Endodermal cell (in vitro differentiated cells): Measurements from ENCODE around the gene NCOA5. TPM values are rescaled to one million over a fixed set of nuclear protein-coding genes. Genes with fewer than 3 reads are reported as not detected.

Experiments
- DNase-seq: peaks from one replicate; pipeline ENCODE4 v3.0.0-alpha.2; 2017
- H3K27ac ChIP-seq: 2 replicates; pipeline ENCODE4 v1.5.1; 2013; ENCODE audit warnings: mild to moderate bottlenecking, low read depth, low read length, moderate library complexity
- H3K27me3 ChIP-seq: 2 replicates; pipeline ENCODE4 v1.6.1; 2013; ENCODE audit warnings: mild to moderate bottlenecking, low read length, moderate library complexity; ENCODE audit not compliant: insufficient read depth, control insufficient read depth, poor library complexity, severe bottlenecking
- H3K36me3 ChIP-seq: 2 replicates; pipeline ENCODE4 v1.7.0; 2013; ENCODE audit warnings: mild to moderate bottlenecking, low read length, moderate library complexity; ENCODE audit not compliant: control insufficient read depth, insufficient read depth
- H3K4me1 ChIP-seq: one replicate; pipeline ENCODE4 v1.7.0; 2013; ENCODE audit warnings: low read length; ENCODE audit not compliant: control insufficient read depth, insufficient read depth
- H3K4me3 ChIP-seq: 2 replicates; pipeline ENCODE4 v1.5.1; 2013; ENCODE audit warnings: mild to moderate bottlenecking, low read length, moderate library complexity
- H3K9ac ChIP-seq: 2 replicates; pipeline ENCODE4 v1.6.1; 2013; ENCODE audit warnings: mild to moderate bottlenecking, low read length, moderate library complexity; ENCODE audit not compliant: poor library complexity, severe bottlenecking; ENCODE audit errors: extremely low read depth
- H3K9me3 ChIP-seq: 2 replicates; pipeline ENCODE4 v1.6.1; 2013; ENCODE audit warnings: mild to moderate bottlenecking, low read length, moderate library complexity; ENCODE audit not compliant: control insufficient read depth
- H3K27ac Mint-ChIP-seq: 2 replicates; pipeline ENCODE4 v1.8.0; 2020; ENCODE audit warnings: mixed read lengths
- H3K27me3 Mint-ChIP-seq: 2 replicates; pipeline ENCODE4 v1.8.0; 2021; ENCODE audit warnings: mild to moderate bottlenecking, mixed read lengths; ENCODE audit not compliant: insufficient read depth
- H3K36me3 Mint-ChIP-seq: 2 replicates; pipeline ENCODE4 v1.8.0; 2020; ENCODE audit warnings: low read depth, mixed read lengths
- H3K4me1 Mint-ChIP-seq: 2 replicates; pipeline ENCODE4 v1.8.0; 2020; ENCODE audit warnings: mixed read lengths
- H3K4me3 Mint-ChIP-seq: 2 replicates; pipeline ENCODE4 v1.8.0; 2020; ENCODE audit warnings: mild to moderate bottlenecking, moderate library complexity, mixed read lengths
- H3K9me3 Mint-ChIP-seq: 2 replicates; pipeline ENCODE4 v1.8.0; 2020; ENCODE audit warnings: mild to moderate bottlenecking, mixed read lengths
- WGBS, 2 experiments: methylation state at CpG; one replicate each; pipeline versions ENCODE4 v1.1.5 to v1.1.7; 2013; ENCODE audit warnings: missing lambda C conversion rate in 2 of 2, mixed read lengths in 1 of 2; ENCODE audit not compliant: insufficient coverage in 1 of 2, insufficient read length in 1 of 2; 5-methylcytosine and 5-hydroxymethylcytosine counted together
- total RNA-seq, 2 donors: library from RNA; stranded (reverse); fragmentation: NEBNext Ultra II Directional in 1 of 2; extraction: Animal tissue kit (Norgen Biotek cat#: 25700) in 1 of 2; gene quantifications; 2 replicates in 1 of 2; 3 replicates in 1 of 2; pipeline ENCODE4 v1.2.1, GENCODE V29; 2021
- TF ChIP-seq, protein P1 (sequence below): fragments of 200-600 bp; sonication (generic); conservative IDR thresholded peaks from 2 replicates; pipeline ENCODE4 v1.5.0; 2021; ENCODE audit warnings: antibody characterized with exemption, mild to moderate bottlenecking

Gene NCOA5
- total RNA-seq, 2 donors from 2014 or later, result 19.3 to 28.7 TPM

GRCh38 chr20:46058599-46059281 is 31.0 kb downstream of the NCOA5 start:
- Histone ChIP-seq H3K27me3 (peaks cover 64% of the 10 kb centered on the region), H3K4me1 (no peaks in the 10 kb centered on the region), H3K9ac (no peak overlapping the region), H3K9me3 (no peaks in the 10 kb centered on the region), H3K36me3 (peaks cover 27% of the 10 kb centered on the region), H3K4me3 (peak overlapping the region; percentile 40), H3K27ac (no peak overlapping the region)
- Mint-ChIP-seq H3K27me3 (peaks cover 58% of the 10 kb centered on the region), H3K27ac (no peak overlapping the region), H3K4me3 (peak overlapping the region; percentile 38), H3K36me3 (peaks cover 36% of the 10 kb centered on the region), H3K9me3 (no peaks in the 10 kb centered on the region), H3K4me1 (peaks cover 7% of the 10 kb centered on the region)
- DNase-seq, result peak; percentile 79
- 17 to 25% methylated on average over 17 to 35 of the region's 35 CpGs for WGBS, 2 experiments
- TF ChIP-seq, protein P1, sequence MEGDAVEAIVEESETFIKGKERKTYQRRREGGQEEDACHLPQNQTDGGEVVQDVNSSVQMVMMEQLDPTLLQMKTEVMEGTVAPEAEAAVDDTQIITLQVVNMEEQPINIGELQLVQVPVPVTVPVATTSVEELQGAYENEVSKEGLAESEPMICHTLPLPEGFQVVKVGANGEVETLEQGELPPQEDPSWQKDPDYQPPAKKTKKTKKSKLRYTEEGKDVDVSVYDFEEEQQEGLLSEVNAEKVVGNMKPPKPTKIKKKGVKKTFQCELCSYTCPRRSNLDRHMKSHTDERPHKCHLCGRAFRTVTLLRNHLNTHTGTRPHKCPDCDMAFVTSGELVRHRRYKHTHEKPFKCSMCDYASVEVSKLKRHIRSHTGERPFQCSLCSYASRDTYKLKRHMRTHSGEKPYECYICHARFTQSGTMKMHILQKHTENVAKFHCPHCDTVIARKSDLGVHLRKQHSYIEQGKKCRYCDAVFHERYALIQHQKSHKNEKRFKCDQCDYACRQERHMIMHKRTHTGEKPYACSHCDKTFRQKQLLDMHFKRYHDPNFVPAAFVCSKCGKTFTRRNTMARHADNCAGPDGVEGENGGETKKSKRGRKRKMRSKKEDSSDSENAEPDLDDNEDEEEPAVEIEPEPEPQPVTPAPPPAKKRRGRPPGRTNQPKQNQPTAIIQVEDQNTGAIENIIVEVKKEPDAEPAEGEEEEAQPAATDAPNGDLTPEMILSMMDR, result no peak

DNA sequence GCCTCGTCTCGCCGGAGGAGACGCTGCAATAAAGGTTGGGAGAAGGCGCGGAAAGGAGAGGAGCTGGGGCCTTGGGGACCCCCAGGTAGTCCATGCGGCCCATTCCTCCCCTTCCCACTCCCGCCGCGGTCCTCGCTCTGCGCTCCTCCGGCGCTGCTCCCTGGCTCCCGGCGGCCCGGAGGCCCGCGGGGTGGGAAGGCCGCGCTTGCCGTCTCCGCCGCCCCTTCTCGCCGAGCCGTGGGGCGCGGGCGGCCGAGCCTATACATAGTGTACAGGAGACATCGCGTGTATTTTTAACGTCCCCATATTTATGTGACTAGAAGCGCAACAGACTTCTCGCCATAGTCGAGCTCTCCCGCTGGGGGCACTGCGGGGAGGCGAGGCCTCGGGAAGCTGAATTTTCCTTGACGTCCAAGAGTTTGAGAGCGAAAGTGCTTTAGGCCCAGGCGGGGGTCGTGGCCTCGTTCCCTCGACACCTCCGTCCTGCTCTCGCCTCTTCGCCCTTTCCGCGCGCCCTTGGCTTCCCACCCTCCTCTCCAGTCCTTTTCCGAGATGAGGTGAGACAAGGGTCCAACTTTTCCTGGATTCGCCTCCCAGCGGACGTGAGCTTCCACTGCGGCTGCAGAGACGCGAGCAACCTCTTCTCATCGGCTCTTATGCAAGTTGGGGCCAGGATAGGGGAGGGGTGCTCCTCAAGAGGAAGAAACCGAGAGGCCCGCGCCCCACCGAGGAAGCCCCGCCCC is 31.7 kb downstream of the NCOA5 start:
- Histone ChIP-seq H3K27me3 (peaks cover 71% of the 10 kb centered on the region), H3K9me3 (no peaks in the 10 kb centered on the region), H3K9ac (no peak overlapping the region), H3K27ac (no peak overlapping the region), H3K4me1 (no peaks in the 10 kb centered on the region), H3K36me3 (peaks cover 20% of the 10 kb centered on the region), H3K4me3 (peak overlapping the region; percentile 40)
- Mint-ChIP-seq H3K36me3 (peaks cover 29% of the 10 kb centered on the region), H3K27me3 (peaks cover 64% of the 10 kb centered on the region), H3K27ac (no peak overlapping the region), H3K4me3 (peak overlapping the region; percentile 38), H3K9me3 (no peaks in the 10 kb centered on the region), H3K4me1 (peaks cover 7% of the 10 kb centered on the region)
- peak; percentile 87 for DNase-seq
- TF ChIP-seq, protein P1, result peak; percentile 68
- 8 to 14% methylated on average over 38 to 66 of the region's 66 CpGs for WGBS, 2 experiments

- Histone ChIP-seq H3K27me3 (peaks cover 79% of the 10 kb centered on the region), H3K9ac (no peak overlapping the region), H3K4me3 (peak overlapping the region; percentile 35), H3K27ac (no peak overlapping the region), H3K4me1 (no peaks in the 10 kb centered on the region), H3K9me3 (no peaks in the 10 kb centered on the region), H3K36me3 (peaks cover 12% of the 10 kb centered on the region)
- Mint-ChIP-seq H3K4me3 (peak overlapping the region; percentile 15), H3K36me3 (peaks cover 22% of the 10 kb centered on the region), H3K4me1 (peaks cover 7% of the 10 kb centered on the region), H3K9me3 (no peaks in the 10 kb centered on the region), H3K27ac (no peak overlapping the region), H3K27me3 (peaks cover 71% of the 10 kb centered on the region)
- WGBS, 2 experiments, result 19 to 43% methylated on average over 24 to 65 of the region's 65 CpGs
- TF ChIP-seq, protein P1, result no peak
- DNase-seq, result peak; percentile 94
Measured at GRCh38 chr20:46056970-46057855, 32.5 kb downstream of the NCOA5 start.
